ENCODE measurements around the gene RNF224. TPM values are rescaled to one million over a fixed set of nuclear protein-coding genes. Genes with fewer than 3 reads are reported as not detected.

Gene RNF224
- total and polyA plus RNA-seq, 2 of the 13 experiments (the other 11 are each of a cell fraction or from before 2014, with no cell fraction given): 0.09 TPM; not detected in 1

GRCh38 chr9:137242269-137243203 lies 15.2 kb downstream of the RNF224 start (continued):
- no peak for TF ChIP-seq TRAFD1 (CRISPR knock-in tag; IDR thresholded peaks at IDR 0.05; ENCODE audit: borderline replicate concordance)
- peak; percentile 0; the same call in 1 of the 2 replicates for TF ChIP-seq ATF7-NPFF (CRISPR knock-in tag; IDR thresholded peaks at IDR 0.05; ENCODE audit: low read depth)
- 0 out of 2 replicates have a peak, but pooled peaks have one; percentile 8 for TF ChIP-seq KAT7 (CRISPR knock-in tag; IDR thresholded peaks at IDR 0.05; ENCODE audit: borderline replicate concordance)
- no peak for TF ChIP-seq ZNF343 (CRISPR knock-in tag; IDR thresholded peaks at IDR 0.05)
- 0 out of 2 replicates have a peak, but pooled peaks have one; percentile 25 for TF ChIP-seq MEF2D (CRISPR knock-in tag; IDR thresholded peaks at IDR 0.05)
- peak; percentile 36; the same call in 1 of the 2 replicates for TF ChIP-seq ZBTB38 (CRISPR knock-in tag; IDR thresholded peaks at IDR 0.05)
- TF ChIP-seq SP4 (CRISPR knock-in tag; IDR thresholded peaks at IDR 0.05): 0 out of 2 replicates have a peak, but pooled peaks have one; percentile 38
- TF ChIP-seq ETS1 (CRISPR knock-in tag; IDR thresholded peaks at IDR 0.05): no peak
- TF ChIP-seq LCORL (IDR thresholded peaks at IDR 0.05): no peak
- peak; percentile 30 for TF ChIP-seq LCORL (CRISPR knock-in tag; IDR thresholded peaks at IDR 0.05)
- TF ChIP-seq ARNT2 (CRISPR knock-in tag; IDR thresholded peaks at IDR 0.05; ENCODE audit: low read depth): no peak
- TF ChIP-seq NCOA1 (CRISPR knock-in tag; IDR thresholded peaks at IDR 0.05): 0 out of 2 replicates have a peak, but pooled peaks have one; percentile 58
- TF ChIP-seq RXRA (CRISPR knock-in tag; IDR thresholded peaks at IDR 0.05): peak; percentile 8; the same call in 1 of the 2 replicates
- TF ChIP-seq ZNF280D (CRISPR knock-in tag; IDR thresholded peaks at IDR 0.05): 0 out of 2 replicates have a peak, but pooled peaks have one; percentile 37
- 0 out of 2 replicates have a peak, but pooled peaks have one; percentile 28 for TF ChIP-seq ZNF280B (CRISPR knock-in tag; IDR thresholded peaks at IDR 0.05; ENCODE audit: borderline replicate concordance)
- TF ChIP-seq FOXA3 (CRISPR knock-in tag; IDR thresholded peaks at IDR 0.05): peak; percentile 3; the same call in 1 of the 2 replicates
- no peak for TF ChIP-seq HOXA5 (CRISPR knock-in tag; IDR thresholded peaks at IDR 0.05)
- TF ChIP-seq MEIS1 (CRISPR knock-in tag; IDR thresholded peaks at IDR 0.05; ENCODE audit: borderline replicate concordance): 0 out of 2 replicates have a peak, but pooled peaks have one; percentile 12
- 0 out of 2 replicates have a peak, but pooled peaks have one; percentile 11 for TF ChIP-seq BRD4 (CRISPR knock-in tag; IDR thresholded peaks at IDR 0.05)
- peak; percentile 76 for TF ChIP-seq RBFOX2 (IDR thresholded peaks at IDR 0.05; ENCODE audit: low read depth, low read length)
- peak; percentile 14; the same call in 1 of the 2 replicates for TF ChIP-seq SP2 (CRISPR knock-in tag; IDR thresholded peaks at IDR 0.05)
- no peak for TF ChIP-seq PAF1 (CRISPR knock-in tag; IDR thresholded peaks at IDR 0.05)
